Activated CD8-positive, alpha-beta memory T cell treated with anti-CD3 and anti-CD28 coated beads for 36 hours (primary cell): Measurements from ENCODE around the gene MTIF3. TPM values are rescaled to one million over a fixed set of nuclear protein-coding genes. Genes with fewer than 3 reads are reported as not detected.

Experiments used
- CTCF ChIA-PET: fragments of 350-600 bp; sonication (Branson Sonifier 250); formaldehyde crosslinking; loops from one replicate; lab custom pipeline; 2021; ENCODE audit warnings: antibody characterized with exemption; lab: Charles Lee
- POLR2A ChIA-PET: fragments of 350-600 bp; sonication (Branson Sonifier 250); formaldehyde crosslinking; loops from one replicate; lab custom pipeline; 2021; ENCODE audit warnings: antibody characterized with exemption; lab: Charles Lee
- total RNA-seq, 2 experiments: library from RNA; stranded (reverse); gene quantifications; one replicate each; pipeline ENCODE4 v1.2.3, GENCODE V29; 2021

The MTIF3 gene
- total RNA-seq, 2 experiments from 2014 or later = 30.1 to 31.8 TPM

- ChIA-PET CTCF (no interaction called here), POLR2A (no interaction called here)
Measured at GRCh38 chr13:27465611-27466010, 15.2 kb upstream of the MTIF3 start.

GRCh38 chr13:27463500-27463899 is 13.1 kb upstream of the MTIF3 start:
- CTCF ChIA-PET = no interaction called here
- POLR2A ChIA-PET = no interaction called here

- POLR2A ChIA-PET = no interaction called here
- CTCF ChIA-PET = interaction anchor here (0.7 kb wide), 1 partner anchor 9 kb away, joined by 3 read pairs; no protein-coding TSS in a partner anchor
Measured at GRCh38 chr13:27461940-27462584, 11.7 kb upstream of the MTIF3 start.

GRCh38 chr13:27455331-27455855 is 5.0 kb upstream of the MTIF3 start:
- ChIA-PET CTCF (interaction anchor here (0.7 to 2.0 kb wide), 4 partner anchors 24 to 371 kb away, joined by 3 to 5 read pairs (median 4); partner anchors contain the start of gene GTF3A), POLR2A (interaction anchor here (0.6 to 2.0 kb wide), 4 partner anchors 31 to 723 kb away, joined by 3 to 8 read pairs (median 4); partner anchors contain the start of genes GTF3A and LNX2)

- POLR2A ChIA-PET = interaction anchor here (0.7 to 2.4 kb wide), 4 partner anchors 24 to 171 kb away, joined by 3 to 22 read pairs (median 6); partner anchors contain the start of genes GTF3A and POLR1D
- CTCF ChIA-PET = interaction anchor here (2.2 kb wide), 1 partner anchor 26 kb away, joined by 7 read pairs; the partner anchor contains the start of gene GTF3A
Measured at GRCh38 chr13:27450921-27451471, 632 bp upstream of the MTIF3 start.

- CTCF ChIA-PET = interaction anchor here (2.2 kb wide), 1 partner anchor 24 kb away, joined by 7 read pairs; the partner anchor contains the start of gene GTF3A
- POLR2A ChIA-PET = interaction anchor here (1.2 to 2.4 kb wide), 4 partner anchors 12 to 171 kb away, joined by 3 to 22 read pairs (median 5); partner anchors contain the start of genes GTF3A and LNX2
Measured at GRCh38 chr13:27449081-27449603, 1.2 kb downstream of the MTIF3 start.

- POLR2A ChIA-PET = interaction anchor here (1.4 to 1.5 kb wide), 2 partner anchors 22 to 172 kb away, joined by 3 to 7 read pairs; partner anchors contain the start of gene LNX2
- CTCF ChIA-PET = interaction anchor here (0.5 to 1.3 kb wide), 2 partner anchors 86 to 383 kb away, joined by 3 to 5 read pairs; no protein-coding TSS in a partner anchor
Measured at GRCh38 chr13:27448308-27448707, 2.1 kb downstream of the MTIF3 start.

GRCh38 chr13:27446986-27447583 is 3.3 kb downstream of the MTIF3 start:
- ChIA-PET CTCF (interaction anchor here (0.6 to 1.3 kb wide), 2 partner anchors 85 to 462 kb away, joined by 4 to 5 read pairs; no protein-coding TSS in a partner anchor), POLR2A (interaction anchor here (0.6 to 0.7 kb wide), 2 partner anchors 87 to 466 kb away, joined by 6 read pairs; no protein-coding TSS in a partner anchor)

- ChIA-PET CTCF (interaction anchor here (1.0 to 2.1 kb wide), 2 partner anchors 17 to 81 kb away, joined by 3 to 12 read pairs; no protein-coding TSS in a partner anchor), POLR2A (no interaction called here)
Measured at GRCh38 chr13:27442797-27443196, 7.6 kb downstream of the MTIF3 start.

- ChIA-PET POLR2A (interaction anchor here (0.6 kb wide), 1 partner anchor 18 kb away, joined by 3 read pairs; no protein-coding TSS in a partner anchor), CTCF (interaction anchor here (1.0 to 2.1 kb wide), 2 partner anchors 16 to 80 kb away, joined by 3 to 12 read pairs; no protein-coding TSS in a partner anchor)
Measured at GRCh38 chr13:27442071-27442647, 8.2 kb downstream of the MTIF3 start.

GRCh38 chr13:27440408-27440807 is 10.0 kb downstream of the MTIF3 start:
- CTCF ChIA-PET = interaction anchor here (1.2 kb wide), 1 partner anchor 180 kb away, joined by 3 read pairs; the partner anchor contains the start of gene LNX2

GRCh38 chr13:27437126-27437525 is 13.2 kb downstream of the MTIF3 start:
- CTCF ChIA-PET = no interaction called here
- POLR2A ChIA-PET = interaction anchor here (1.1 kb wide), 1 partner anchor 12 kb away, joined by 3 read pairs; no protein-coding TSS in a partner anchor

More at GRCh38 chr13:27440408-27440807, 10.0 kb downstream of the MTIF3 start:
- POLR2A ChIA-PET = interaction anchor here (0.5 kb wide), 1 partner anchor 17 kb away, joined by 4 read pairs; no protein-coding TSS in a partner anchor

GRCh38 chr13:27432611-27433210 is 17.7 kb downstream of the MTIF3 start:
- POLR2A ChIA-PET = no interaction called here
- CTCF ChIA-PET = interaction anchor here (0.6 to 0.7 kb wide), 2 partner anchors 11 to 336 kb away, joined by 3 read pairs; no protein-coding TSS in a partner anchor

- ChIA-PET POLR2A (no interaction called here), CTCF (no interaction called here)
Measured at GRCh38 chr13:27432180-27432579, 18.2 kb downstream of the MTIF3 start.

GRCh38 chr13:27428160-27428559 is 22.2 kb downstream of the MTIF3 start:
- POLR2A ChIA-PET = interaction anchor here (1.7 kb wide), 1 partner anchor 23 kb away, joined by 7 read pairs; the partner anchor contains the start of gene MTIF3

GRCh38 chr13:27427641-27428040 is 22.7 kb downstream of the MTIF3 start:
- CTCF ChIA-PET = interaction anchor here (1.0 kb wide), 1 partner anchor 9 kb away, joined by 3 read pairs; no protein-coding TSS in a partner anchor

More at GRCh38 chr13:27428160-27428559, 22.2 kb downstream of the MTIF3 start:
- CTCF ChIA-PET = interaction anchor here (1.0 to 1.1 kb wide), 2 partner anchors 8 to 214 kb away, joined by 3 read pairs; no protein-coding TSS in a partner anchor

More at GRCh38 chr13:27427641-27428040, 22.7 kb downstream of the MTIF3 start:
- POLR2A ChIA-PET = interaction anchor here (1.4 to 1.7 kb wide), 2 partner anchors 21 to 23 kb away, joined by 7 read pairs; partner anchors contain the start of gene MTIF3
